Activated CD8-positive, alpha-beta memory T cell treated with anti-CD3 and anti-CD28 coated beads for 48 hours (primary cell): ENCODE measurements around the gene SUSD4.
"Not testable (repeated sequence)": the region's sequence is repeated elsewhere in the genome, so short reads cannot be mapped to it uniquely, and the experiment has no call there.

Experiments used
- DNase-seq, 3 experiments: peaks; one replicate each; pipeline ENCODE4 v3.0.0-alpha.2; 2020; ENCODE audit warnings: low read depth in 2 of 3, low spot score in 2 of 3

Gene SUSD4

DNA sequence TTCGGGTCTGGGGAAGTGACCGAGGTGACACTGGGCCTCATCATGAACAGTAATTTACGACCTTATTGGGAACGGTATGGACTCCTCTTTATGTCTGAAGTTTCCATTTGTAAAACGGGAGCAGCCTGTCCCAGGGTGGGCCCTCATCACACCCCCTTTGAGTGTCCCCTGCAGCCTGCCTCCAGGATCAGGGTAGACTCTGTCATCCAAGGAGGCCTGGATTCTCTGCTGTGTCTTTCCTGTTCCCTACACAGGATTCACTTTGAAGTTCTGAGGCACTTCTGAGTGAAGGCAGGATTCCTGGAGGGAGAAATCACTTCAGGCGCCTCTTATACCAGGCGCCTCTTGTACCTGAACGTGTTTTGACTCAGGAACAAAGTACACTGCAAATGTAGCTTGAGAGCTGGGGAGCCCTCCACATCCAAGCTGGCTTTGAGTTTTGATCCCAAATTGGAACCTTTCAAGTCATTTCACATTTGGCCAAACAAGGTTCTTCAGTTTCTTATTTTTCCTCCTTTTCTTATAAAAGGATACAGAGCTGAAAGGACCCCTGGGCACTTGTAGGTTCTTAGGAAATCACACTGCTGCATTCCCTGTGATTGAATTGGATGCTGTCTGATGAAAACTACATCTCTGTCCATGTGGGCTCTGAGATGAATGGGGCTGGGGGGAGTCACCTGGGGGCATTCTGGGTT lies 106.0 kb downstream of the SUSD4 start:
- no peak for DNase-seq

DNA sequence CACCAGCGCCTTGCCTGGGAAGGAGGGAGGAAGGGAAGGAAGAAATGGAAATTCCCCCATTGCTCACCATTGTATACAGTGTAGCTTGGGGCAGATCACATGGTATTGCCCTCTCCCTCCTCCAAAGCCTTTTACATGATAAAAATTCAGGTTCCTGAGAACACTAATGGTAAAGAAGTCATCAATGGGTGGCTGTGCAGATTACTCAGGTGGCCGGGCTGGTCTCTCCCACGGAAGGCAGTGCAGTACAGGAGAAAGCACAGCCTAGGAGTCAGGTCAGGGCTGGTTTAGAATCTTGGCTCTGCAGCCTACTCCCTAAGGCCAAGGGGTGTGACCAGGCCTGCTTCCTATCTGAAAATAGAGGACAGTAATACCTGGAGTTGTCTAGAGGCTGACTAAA lies 107.9 kb downstream of the SUSD4 start:
- no peak for DNase-seq

DNA sequence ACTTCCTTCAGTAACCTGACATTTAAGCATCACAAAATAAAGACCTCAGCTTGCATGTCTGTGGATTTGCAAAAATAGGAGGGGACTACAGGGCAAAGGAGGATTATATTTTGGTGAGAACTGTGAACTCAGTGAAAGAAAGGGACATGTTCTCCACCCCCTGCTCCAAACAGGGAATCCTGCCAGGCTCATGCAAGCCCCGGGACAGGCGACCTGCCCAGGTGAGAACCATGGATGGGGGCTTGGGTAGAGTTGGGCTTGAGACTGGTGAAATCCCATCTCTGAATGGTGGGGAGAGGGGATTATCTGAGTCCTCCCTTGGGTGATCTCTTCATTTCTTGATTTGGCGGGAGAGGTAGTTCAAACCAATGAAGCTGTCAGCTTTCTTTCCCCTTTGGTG lies 110.1 kb downstream of the SUSD4 start:
- DNase-seq: no peak

DNA sequence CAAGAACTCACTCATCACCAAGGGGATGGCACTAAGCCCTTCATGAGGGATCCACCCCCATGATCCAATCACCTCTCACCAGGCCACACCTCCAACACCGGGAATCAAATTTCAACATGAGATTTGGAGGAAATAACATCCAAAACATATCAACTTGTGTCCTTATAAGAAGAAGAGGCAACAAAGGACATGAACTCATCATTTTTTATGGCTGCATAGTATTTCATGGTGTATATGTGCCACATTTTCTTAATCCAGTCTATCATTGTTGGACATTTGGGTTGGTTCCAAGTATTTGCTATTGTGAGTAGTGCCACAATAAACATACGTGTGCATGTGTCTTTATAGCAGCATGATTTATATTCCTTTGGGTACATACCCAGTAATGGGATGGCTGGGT lies 112.6 kb downstream of the SUSD4 start:
- not testable (repeated sequence) for DNase-seq

DNA sequence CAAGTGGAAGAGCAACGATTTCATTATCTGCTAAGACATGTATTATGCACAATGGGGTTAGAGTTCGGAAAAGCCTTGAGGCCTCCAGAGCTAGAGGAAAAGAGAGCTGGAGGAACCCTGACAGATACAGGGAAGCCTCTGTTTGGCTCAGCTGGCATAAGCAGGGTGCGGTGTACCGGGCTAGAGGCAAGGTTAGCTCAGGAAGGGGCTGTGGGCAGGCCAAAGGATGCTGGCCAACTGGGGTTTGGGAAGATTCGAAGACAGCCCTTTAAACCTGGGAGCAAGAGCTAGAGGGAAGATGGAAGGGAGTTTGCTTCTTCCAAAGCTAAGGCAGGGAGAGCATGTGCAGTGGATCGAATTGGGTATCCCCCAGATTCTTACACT lies 113.4 kb downstream of the SUSD4 start:
- no peak for DNase-seq

DNA sequence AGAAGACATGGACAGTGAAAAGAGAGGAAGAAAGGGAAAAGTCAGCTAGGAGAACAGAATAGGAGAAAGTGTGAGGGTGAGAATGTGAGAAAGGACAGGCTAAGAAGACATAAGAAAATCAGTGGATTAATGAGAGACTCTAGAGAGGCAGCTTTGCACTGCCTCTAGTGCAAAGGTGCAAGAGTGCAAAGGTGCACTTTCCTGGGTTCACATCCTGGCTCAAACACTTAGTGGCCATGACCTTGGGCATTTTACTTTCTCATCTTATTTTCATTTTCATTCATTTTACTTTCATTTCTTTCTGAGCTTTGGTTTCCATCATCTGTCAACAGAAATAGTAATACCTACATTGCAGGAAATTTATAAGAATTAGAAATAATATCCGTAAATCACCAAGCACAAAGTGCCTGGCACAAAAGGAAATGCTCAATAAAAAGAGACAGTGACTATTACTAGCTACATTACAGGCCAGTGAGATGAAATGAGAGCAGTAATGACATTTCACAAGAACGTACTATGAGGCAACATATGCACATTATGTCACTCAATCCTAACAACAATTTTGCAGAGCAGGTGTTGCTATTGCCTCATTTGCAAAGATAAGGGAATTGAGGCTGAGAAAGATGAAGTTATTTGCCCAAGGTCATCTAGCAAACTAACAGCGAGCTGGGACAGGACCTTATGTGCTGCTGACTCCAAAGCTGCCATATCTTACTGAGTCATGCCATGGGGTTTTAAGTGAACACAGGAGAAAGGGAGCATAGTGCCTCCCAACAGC lies 113.9 kb downstream of the SUSD4 start:
- no peak for DNase-seq

DNA sequence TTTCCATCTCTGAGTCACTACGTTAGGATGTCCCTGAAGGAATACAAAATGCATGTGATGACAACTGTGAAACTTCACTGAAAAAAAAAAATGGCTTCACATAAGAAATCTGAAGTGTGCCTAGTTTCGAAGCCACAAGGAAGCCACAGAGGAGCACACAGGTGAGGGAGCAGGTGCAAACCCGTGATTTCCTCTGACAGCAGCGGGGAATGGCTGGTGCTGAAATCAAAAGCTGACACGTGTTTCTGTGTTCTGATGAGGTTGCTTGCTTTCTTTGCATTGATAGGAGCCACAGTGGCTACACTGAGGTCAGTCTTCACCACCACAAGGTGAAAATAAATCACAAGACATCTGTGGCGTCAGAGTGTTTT lies 115.2 kb downstream of the SUSD4 start:
- no peak for DNase-seq

DNA sequence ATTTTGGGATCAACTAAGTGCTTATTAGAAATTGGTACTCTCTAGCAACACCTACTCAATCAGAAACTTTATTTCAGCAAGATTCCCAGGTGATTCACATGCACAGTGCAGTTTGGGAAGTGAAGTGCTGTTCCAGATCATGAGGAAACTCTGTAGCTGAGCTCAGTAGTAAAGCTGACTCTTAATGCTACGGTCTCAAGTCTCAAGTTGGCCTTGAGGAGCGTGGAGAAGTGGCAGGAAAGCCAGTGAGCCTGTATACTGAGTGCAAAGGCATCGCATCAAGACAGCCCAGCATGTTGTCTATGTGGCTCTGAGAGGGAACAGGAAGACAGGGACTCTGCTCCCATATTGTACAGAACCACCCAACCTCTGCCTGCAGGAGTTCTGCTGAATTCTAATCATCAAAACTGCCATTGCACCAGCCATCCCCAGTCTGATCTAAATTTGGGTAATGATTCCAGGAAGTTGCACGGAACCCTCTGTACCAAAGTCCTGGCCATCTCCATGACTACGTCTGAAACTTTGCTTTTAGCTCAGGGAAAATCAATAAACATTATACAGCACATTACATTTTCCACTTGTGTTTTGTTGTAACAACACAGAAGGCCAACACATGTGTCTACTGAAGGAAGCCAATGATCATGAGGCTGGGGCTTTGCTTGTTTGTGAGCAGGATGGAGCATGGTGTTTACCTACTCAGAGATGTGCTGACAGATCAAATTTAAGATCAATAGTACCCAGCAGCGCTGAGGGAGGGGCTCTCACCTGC lies 115.8 kb downstream of the SUSD4 start:
- no peak for DNase-seq

DNA sequence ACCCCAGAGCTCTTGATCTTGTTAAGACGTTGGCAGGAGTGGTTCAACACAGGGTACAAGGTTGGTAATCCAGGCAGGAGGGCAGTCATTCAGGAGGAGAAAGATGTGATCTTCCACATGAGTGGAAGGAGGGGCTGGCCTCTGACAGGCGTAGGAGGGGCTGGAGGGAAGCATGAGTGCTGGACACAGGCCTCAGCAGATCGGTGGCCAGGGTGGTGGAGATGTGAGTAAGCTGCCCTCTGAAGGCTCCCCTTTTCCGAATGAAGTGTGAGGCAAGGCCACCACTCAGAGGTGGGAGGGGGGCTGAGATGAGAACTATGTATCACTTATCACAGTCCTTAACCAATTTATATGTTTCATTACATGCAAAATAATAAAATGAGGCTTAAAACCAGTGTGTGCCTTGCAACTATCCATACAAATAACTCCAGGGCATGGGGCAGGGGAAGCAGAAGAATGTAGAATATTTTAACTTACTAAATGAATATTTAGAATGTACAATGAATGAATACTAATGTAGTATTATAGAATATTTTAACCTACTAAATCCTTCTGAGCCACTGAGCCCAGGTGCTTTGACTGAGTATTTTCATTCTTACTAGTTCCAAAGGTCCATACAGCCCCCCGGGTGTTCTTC lies 117.4 kb downstream of the SUSD4 start:
- DNase-seq: no peak

DNA sequence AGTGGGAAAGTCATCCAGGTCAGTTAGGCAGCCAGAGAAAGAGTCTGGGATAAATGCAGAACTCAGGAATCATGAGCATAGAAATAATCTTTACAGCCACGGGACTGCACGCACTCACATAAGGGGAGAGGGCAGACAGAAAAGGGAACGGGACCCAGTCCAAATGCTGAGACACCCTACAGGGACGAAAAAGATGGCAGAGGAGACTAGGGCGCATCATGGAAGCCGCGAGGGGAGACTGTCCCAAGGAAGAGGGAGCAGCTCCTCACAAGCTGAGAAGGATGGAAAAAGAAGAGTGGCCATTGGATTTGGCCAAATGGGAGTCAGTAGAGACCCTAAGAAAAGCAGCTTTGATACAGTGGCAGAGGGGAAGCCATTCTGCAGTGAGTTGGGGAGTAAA lies 118.0 kb downstream of the SUSD4 start:
- no peak for DNase-seq

DNA sequence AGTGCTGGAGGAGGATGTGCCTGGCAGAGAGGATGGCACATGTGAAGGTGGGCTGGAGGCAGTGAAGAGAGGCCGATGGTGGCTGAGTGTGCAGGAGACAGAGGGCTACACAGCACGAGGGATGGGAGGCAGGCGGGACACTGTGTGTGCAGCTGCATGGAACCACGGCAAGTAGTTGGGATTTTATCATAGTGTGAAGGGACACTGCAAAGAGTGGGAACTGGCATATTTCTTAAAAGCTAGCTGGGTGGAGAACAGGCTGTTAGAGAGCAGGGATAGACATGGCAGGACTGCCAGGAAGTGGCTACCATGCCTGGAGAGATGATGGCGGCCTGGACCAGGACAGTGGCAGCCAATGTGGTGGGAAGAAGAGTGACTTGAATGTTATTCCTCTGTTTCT lies 118.6 kb downstream of the SUSD4 start:
- no peak for DNase-seq

DNA sequence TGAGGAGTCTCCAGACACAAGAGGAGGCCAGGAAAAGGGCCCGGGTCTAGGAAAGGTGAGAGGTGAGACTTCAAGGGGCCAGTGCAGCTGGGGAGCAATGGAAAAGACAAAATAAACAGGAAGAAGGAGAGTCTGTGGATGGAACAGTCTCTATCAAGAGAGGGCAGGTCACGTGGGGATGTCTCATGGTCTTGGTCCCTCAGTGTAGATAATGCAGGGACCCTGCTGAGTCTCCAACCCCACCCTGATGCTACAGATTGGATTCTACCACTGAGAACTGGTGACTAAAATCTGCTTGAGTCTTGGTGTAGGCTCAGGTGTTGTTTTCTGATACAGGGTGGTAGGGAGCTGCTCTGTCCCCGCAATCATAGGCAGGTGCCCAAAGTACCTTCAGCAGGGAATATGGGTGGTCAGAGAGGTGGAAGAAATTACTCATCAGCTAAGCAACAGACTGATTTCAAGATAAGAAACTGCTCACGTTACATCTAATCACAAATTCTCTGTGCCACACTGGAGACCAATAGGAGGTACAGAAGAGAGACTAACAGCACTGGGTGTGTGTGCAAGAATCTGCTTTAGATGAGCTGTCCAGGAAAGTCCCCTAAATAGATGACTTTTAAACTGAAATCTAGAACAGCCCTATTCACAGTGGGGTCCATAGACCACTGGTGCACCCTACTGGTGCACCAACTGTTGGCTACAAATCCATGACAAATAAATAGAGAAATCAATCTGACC lies 119.4 kb downstream of the SUSD4 start:
- no peak for DNase-seq

DNA sequence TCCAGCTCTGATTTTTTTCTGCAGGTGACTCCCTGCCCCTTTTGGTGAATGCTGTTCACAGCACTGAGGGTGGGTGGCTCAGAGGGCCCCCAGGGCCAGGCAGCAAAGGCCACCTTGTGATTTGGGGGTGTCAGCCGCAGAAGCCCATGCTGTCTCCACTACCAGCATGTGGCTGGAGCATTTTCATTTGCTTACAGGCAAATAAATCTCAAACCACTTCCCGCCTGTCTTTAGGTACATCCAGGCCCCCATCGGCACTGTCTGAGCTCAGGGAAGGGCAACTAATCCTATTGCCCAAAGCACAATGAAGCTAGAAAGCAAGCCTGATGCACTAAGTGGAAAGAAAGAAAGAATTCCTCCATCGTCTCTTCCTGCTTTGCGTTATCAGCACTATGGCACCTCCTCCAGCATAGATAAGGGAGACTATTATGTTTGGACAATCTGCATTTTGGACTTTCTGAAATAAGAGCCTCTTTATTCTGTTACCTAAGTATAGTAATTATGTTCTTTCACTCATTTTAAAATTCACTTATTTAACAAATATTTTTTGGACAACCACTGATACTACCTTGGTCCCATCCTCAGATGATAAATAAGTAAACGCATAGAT lies 120.4 kb downstream of the SUSD4 start:
- no peak for DNase-seq

DNA sequence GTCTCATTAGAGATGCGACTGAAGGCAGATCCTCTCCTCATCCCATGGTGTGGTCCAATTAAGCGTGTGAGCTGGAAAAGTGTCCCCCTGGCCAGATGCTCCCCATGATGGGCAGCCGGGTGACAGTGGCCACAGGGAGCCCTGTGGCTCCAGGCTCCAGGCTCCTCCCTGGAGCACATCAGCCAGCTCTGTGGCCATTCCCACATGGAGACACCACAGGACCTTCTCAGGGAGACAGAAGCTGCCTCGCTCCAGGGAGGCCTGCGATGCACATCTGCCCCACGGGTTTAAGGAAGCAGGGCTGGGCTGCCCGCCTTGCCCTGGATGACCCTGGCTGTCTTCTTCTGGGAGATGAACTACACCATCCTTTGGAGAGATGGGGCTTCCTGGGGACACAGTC lies 121.0 kb downstream of the SUSD4 start:
- DNase-seq: no peak

DNA sequence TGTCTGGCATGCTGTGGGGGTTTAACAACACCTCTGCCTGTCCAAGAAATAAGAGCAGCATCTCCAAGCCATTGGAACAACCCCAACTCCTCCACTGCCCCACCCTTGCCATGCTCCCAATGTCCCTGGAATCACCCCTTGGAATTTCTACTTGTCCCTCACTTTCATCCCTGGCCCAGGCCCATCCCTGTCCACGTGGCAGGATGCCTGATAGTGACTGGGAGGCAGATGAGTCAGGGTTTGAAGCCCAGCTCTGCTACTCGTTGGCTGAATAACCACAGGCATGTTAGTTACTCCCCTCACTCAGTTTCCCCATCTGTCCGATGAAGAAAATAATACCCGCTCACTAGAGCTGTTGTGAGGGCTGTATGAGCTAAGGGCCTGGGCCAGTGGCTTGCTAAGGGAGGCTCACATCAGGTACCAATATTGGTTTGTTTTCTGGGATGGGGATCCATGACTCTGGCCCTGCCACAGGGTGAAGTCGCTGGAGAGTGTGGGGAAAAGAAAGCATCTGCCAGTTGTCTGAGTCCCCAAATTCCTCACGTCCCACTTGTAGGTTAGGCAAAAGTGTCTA lies 121.5 kb downstream of the SUSD4 start:
- no peak for DNase-seq

DNA sequence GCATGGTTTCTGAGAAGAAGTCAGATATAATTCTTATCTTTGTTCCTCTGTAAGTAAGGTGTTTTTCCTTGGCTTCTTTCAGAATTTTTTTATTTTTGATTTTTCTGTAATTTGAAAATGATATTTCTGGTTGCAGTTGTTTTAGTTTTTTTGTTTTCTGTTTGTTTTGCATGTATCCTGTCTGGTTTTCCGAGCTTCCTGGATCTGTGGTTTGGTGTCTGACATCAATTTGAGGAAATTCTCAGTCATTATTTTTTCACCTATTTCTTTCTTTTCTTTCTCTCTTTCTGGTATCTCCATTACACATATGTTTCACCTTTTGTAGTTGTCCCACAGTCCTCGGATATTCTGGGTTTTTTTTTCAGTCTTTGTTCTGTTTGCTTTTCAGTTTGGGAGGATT lies 123.9 kb downstream of the SUSD4 start:
- DNase-seq: no peak

DNA sequence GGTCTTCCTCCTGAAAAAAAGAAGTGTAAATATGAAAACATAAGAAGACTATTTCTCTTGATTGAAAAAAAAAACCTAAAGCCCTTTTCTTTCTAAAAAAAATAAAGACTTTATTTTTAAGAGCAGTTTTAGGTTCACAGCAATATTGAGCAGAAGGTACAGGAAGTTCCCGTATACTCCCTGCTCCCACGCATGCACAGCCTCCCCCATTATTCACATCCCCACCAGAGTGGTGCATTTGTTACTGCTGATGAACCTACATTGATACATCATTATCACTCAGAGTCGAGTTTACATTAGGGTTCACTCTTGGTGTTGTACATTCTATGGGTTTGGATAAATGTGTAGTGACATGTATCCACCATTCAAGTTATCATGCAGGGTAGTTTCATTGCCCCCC lies 128.9 kb downstream of the SUSD4 start:
- no peak for DNase-seq

DNA sequence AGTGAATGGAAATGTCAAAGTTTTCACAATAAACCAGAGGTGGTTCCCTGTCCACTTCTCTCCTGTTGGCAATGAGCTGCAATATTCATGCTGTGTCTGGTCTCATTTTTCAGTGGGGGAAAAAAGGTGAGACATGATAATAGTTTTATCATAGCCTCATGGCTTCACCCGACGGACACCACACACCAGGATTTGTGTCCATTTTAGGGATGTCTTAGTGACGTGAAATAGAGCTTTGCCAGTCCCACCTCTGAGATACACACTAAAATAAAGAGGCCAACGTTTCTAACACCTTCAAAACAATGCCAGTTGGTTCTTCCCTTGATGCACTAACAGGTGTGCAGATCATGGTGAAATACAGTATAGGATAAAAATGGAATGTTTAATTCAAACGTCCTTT lies 129.4 kb downstream of the SUSD4 start:
- DNase-seq: no peak

DNA sequence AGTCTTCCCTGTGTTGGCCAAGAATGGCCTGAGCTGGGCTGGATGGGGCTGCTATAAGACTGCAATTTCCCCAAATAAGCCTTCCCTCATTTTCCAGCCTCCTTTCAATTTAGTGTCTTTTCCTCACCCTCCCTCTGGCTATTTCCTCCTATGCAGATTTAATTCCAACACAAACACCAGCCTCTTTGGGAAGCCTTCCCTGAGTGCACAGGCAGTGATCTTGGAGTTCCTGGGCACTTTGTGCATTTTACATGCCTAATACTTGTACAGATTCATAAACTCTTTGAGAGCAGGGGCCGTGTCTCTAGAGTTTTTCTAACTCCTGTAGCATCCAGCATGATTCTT lies 129.8 kb downstream of the SUSD4 start:
- DNase-seq: no peak

DNA sequence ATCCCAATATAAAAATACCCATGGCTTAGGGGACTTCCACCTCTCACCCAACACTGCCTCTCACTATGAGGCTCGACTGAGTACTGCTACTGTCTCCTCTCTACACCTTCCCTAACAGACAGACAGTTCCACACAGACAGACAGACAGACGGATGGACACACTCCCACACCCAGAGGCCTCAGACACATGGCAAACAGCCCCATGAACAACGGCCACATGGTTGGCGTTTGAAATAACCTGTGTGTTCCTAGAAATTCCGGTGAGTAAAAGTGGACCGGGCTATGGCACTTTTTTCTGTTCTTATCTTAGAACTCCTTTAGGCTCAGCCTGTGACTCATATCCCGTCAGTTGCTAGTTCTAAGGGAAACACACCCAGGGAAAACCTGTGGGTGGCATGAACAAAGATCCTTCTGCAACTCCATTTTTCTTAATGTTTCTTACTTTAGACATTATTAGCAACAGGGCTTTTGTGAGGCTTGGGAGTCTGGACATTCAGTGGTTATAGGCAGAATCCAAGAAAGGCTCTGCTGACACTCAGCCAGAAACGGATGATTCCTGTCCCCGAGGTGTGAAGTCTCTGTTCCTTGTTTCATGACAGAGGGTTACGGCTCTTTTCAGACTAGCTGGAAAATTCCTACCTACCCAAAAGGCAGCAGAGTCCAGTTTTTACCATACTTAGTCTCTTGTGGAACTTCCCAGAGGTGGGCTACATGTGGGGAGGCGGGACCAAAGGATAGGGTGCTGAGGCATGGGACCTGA lies 130.4 kb downstream of the SUSD4 start:
- no peak for DNase-seq
